GM21825 (cell line): ENCODE measurements around the gene BZW1.

Source experiments
- ATAC-seq: cut with Tn5 transposase; IDR thresholded peaks from one replicate; pipeline ENCODE4 v1.9.1; 2021; ENCODE audit warnings: mild to moderate bottlenecking, moderate library complexity; ENCODE audit not compliant: unreplicated experiment

BZW1 gene

DNA sequence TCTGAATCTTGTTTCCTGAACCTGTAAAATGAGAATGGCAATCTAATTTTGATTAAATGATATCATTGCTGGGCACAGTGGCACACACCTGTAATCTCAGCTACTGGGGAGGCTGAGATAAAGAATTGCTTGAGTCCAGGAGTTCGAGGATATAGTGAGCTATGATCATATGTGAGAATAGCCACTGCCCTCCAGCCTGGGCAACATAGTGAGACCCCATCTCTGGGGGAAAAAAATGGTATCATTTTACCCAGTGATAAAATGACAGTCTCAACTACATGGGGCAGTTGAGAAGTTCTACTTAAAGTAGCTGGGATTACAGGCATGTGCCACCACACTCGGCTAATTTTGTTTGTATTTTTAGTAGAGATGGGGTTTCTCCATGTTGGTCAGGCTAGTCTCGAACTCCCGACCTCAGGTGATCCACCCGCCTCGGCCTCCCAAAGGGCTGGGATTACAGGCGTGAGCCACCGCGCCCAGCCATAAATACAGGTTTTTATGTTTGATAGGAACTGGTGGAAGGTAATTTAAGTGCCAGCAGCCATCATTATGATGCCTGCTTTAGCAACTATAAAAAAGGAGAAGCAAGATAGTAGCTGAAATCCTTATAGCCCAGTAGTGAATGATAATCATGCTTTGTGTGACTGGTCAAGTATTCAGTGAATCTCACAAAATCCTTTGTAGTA, 17.0 kb downstream of the BZW1 start:
- no peak for ATAC-seq

DNA sequence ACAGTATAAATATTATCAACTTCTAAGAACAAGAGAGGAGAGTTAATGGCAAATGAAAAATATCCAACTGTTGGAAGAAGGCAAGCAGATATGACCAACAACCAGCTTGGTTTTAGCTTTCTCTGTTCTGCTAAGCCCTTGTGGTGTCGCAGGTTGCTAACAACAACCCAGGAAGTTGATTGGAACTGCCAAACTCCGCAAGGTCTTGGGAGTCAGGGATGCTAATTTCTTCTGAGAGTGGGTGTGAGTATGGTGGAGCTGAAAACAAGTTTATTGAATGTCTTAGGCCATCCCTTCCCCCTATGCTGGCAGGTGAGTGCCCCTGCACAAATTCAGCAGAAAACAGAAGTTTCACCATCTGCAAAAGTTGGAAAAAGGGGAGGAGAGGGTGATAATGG, 17.5 kb downstream of the BZW1 start:
- ATAC-seq = no peak

DNA sequence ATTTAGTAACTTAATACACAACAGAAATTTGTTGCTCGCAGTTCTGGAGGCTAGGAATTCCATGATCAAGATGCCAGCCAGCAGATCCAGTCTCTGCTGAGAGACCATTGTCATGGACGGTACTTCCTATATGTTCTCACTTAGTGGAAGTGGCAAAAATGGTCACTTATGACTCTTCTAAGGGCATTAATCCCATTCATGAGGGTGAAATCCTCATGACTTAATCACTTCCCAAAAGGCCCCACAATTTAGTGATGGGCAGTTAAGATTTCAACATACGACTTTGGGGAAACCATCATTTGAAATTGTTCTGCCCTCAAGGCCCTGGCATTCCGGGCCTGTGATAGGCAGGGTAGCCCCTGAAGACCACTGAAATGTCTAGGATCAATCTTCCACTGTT, 23.0 kb downstream of the BZW1 start:
- ATAC-seq = no peak

DNA sequence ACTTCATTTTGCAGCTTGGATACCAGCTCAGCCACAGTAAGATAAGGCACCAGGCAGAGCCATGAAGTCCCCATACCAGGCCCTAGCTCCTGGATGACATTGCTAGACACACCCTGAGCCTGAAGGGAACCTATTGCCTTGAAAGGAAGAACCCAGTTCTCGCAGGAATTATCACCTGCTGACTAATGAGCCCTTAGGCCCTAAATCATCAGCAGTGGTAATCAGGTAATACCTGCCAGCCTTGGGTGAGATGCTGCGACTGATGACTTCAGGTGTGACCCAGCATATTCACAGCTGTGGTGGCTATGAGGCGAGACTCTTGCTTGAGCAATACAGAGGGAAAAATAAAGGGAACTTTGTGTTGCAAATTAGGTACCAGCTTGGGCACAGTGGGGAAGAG, 27.8 kb downstream of the BZW1 start:
- no peak for ATAC-seq

DNA sequence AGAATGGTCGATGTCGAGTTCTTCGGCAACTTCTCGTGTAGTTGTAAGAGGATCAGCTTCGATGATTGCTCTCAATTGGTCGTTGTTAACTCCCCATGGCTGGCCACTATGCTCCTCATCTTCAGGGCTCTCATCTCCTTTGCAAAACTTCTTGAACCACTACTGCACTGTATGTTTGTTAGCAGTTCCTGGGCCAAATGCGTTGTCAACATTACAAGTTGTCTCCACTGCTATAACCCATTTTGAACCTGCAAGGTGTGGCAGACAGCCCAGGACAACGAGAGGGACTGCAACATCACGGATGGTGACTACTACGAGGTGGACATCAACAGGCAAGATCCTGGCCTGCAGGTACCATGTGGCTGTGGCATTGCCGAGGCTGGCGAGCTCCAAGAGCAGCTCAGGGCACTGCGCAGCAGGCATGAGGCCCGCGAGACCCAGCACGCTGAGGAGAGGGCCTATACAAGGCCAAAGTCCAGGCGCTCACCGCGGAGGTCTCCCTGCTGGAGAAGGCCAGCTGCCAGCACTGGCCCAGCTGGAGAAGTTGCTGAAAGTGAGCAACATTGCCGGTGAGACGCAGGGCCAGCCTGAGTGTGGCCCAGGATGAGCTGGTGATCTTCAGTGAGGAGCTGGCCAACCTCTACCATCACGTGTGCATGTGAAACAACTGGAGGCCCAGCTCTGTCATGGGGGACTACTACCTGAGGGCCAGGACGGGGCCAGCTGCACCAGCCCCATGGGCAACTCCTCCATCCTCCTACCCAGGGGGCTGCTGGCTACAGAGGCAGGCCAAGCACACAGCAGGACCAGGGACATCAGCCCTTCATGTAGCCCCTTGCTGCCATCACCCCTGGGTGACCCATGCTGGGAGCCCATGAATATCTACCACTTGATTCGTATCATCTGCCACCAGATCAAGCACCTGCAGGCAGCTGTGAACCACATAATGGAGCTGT, 32.6 kb downstream of the BZW1 start:
- ATAC-seq = no peak

DNA sequence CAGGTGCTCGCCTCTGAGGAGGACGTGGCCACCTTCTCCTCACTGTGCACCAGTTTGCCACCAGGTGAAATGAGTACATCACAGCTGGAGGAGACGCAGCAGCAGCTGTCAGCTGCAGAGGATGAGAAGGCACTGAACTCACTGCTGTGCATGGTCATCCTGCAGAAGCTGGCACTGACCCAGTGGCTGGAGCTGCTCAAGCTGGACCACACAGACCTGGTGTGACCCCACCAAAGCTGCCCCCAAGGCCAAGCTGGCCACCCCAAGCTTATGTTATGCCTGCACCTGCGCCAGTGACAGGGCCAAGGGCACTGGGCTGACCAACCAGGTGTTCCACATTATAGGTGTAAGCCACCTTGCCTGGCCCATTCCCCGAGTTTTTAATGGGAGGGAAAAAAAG, 33.5 kb downstream of the BZW1 start:
- no peak for ATAC-seq

DNA sequence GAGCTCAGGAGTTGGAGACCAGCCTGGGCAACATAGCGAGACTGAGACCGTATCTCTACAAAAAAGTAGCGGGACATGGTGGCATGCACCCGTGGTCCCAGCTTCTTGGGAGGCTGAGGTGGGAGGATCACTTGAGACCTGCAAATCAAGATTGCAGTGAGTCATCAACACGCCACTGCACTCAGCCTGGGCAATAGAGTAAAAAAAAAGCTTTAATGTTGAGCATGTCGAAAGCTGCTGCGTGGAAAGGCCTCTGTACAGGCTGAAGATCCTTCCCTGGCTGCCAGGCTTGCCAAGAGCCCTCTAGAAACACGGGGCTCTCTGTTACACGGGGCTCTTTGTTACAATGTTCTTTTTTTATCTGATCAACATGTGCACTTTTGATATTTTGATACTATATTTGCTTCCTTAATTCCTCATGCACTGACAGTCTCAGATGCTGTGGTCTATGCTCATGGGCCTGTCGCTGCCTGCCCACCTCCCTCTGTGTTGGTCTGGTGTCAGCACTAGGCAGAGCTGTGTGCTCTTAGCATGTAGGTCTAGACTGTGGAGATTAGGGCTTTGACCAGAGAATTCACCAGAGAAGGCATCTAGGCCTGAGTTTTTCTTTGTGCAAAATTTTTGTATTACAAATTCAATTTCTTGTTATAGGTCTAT, 34.1 kb downstream of the BZW1 start:
- ATAC-seq = no peak

DNA sequence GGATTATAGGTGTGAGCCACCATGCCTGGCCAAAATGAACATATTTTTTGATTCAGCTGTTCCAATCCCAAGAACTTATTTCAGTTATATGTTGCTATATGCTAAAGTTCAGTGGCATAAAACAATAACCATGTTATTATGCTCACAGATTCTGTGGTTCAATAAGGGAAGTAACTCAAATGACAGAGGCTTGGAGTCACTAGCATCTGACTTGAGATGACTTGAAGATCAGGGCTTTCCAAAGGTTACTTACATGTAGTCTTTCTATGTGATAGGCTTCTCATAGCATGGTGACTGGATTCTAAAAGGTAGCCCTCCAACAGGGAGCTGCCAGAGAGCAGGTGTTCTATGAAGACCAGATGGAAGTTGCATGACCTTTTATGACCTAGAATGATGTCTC, 35.6 kb downstream of the BZW1 start:
- no peak for ATAC-seq

DNA sequence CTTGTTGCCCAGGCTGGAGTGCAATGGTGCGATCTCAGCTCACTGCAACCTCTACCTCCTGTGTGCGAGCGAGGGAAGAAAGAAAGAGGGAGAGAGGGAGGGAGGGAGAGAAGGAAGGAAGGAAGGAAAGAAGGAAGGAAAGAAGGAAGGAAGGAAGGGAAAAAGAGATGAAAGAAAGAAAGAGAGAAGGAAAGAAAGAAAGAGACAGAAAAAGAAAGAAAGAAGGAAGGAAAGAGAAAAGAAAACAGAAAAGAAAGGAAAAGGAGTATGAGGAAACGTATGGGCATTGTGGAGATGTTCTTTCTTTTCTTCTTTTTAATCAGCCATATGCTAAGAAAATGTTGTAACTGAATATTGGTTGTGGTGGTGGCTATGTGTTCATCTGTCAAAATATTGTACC, 36.2 kb downstream of the BZW1 start:
- ATAC-seq = no peak

DNA sequence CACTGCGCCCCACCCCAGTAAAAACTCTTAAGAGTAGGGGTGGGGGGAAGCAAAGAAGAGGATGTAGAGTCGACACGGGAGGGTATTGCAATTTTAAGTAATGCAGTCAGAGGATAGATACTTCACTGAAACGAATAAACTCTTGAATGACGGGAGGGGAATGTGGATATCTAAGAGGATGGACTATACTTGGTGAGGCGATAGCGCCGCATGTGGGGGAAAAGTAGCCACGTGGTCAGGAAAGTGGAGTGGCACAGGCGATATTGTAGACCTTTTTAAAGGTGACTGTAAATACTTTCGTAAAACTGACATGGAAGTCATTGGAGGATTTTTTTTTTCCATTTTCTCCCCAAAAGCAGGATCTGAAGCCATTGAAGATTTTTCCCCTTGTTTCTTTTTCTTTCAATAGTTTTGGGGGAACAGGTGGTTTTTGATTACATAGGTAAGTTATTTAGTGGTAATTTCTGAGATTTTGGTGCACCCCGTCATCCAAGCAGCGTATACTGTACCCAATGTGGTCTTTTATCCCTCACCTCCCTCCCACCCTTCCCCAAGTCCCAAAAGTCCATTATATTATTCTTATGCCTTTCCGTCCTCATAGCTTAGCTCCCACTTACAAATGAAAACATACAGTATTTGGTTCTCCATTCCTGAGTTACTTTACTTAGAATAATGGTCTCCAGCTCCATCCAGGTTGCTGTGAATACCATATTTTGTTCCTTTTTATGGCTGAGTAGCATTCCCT, 39.0 kb downstream of the BZW1 start:
- no peak for ATAC-seq

DNA sequence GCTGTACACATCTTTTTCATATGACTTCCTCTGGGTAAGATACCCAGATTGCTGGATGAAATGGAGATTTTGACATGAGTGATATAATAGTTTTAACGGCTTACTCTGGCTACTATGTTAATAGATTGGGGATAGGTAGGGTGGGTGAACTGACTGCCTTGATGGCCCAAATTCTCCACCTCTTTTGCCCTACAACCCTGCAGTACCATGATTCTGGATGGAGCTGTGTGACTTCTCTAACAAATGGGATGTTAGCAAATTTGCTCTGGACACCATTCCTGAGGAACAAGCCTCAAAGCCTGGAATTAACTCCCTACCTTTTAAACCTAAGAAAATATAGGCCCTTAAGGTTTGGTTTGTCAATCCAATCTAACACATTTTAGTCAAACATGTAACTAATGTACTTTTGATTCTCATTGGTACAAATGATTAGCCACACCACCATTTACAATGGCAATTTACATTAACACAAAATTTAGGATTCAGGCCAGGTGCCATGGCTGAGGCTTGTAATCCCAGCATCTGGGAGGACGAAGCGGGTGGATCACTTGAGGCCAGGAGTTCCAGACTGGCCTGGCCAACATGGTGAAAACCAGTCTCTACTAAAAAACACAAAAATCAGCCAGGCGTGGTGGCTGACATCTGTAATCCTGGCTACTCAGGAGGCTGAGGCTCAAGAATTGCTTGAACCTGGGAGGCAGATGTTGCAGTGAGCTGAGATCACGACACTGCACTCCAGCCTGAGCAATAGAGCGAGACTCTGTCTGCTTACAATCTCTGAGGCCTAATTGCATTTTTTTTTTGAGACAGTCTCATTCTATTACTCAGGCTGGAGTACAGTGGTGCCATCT, 39.9 kb downstream of the BZW1 start:
- ATAC-seq = no peak

DNA sequence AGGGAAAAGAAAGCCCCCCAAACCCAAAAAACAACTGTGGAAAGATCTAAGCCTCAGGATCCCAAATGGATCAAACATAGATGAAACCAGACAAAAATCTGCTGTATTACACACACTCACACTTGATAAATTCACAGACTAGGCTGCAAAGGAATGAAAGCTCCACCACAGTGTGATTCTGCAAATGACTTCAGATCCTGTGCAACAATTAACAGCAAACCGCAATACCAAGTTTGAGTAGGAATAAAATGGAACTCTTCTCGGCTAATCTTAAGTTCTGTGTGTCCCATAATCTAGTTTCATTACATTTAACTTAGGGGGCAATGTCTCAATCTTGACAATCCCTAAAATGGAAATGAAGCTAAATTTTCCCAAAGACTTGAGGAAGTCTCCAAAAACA, 40.9 kb downstream of the BZW1 start:
- ATAC-seq = no peak

DNA sequence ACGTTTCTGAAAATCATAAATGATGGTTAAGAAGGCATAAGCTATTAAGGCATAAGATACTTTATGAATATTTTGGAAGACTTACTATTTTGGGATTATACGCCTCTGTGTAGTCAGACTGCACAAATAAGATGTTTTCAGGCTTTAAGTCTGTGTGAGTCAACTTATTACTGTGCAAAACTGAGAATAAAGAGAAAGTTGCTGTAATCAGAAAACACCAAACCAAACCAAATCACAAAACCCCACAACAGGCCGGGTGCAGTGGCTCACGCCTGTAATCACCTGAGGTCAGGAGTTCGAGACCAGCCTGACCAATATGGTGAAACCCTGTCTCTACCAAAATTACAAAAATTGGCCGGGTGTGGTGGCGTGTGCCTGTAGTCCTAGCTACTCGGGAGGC, 45.1 kb downstream of the BZW1 start:
- no peak for ATAC-seq

DNA sequence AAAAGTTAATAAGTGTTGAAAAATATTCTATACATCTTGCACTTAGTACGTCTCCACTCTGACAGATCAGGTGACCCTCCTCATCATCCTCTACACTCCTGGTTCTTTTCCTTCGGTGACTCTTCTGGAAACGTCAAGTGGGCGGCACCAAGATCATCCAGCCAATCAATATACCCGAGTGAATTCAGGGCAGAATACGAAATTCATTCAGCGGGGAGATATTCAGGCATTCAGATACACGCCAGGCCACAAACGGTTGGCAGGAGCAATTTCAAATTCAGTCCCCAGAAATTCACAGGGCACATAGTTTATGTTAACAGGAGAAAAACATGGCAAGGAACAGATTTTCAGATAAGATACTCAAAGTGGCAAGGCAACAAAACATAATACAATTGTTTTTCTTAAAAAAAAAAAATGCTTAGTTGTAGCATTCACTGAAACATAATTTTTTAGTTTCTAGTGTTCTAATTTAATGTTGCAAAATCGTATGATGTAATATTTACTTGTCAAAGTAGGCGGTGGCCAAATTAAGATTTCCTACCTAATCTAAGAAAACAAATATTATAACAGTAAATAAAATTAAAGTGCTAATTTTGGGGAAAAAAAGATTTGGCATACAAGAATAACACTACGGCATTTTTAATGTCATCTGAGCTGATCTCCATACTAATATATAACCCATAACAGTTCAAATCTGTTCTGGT, 48.5 kb downstream of the BZW1 start:
- ATAC-seq = no peak

DNA sequence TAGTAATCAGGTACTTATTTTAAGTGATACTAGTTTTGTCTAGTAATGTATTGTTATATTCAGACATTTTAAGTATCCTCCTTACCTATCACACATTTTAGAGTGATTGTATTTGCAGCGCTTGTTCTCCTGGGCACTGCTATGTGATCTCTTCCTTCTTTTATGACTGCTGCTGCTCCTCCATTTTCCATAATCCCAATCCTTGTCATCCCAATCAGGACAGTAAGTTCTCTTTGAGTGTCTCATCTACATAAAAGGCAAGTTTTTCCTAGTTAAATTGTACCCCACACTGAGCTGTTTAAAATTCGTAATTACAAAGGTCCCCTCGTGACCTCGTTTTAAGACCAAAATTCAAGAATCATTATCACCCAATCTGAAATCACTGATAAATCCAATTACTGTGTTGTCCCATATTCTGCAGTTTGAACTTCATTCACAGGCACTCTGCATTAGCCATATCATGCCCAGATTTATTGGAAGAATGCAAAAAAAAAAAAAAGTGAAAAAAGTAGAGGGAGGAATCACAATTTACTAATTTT, 50.0 kb downstream of the BZW1 start:
- ATAC-seq = no peak

DNA sequence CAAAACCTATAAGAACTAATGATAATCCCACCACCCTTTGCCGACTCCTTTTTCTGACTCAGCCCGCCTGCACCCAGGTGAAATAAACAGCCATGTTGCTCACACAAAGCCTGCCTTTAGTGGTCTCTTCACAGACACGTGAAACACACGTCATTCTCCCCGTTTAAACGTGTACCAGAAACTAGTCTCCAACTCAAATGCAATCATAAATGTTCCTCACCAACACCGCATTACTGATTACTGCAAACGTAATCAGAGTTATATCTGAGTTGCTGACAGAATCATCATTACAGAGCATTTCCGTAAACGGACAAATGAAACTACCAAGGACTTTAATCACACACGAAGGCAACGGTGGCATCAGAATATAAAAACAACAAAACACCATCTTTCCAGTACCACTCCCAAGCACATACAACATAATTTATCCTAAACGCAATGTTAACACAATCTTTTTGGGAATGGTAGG, 50.9 kb downstream of the BZW1 start:
- ATAC-seq = no peak

DNA sequence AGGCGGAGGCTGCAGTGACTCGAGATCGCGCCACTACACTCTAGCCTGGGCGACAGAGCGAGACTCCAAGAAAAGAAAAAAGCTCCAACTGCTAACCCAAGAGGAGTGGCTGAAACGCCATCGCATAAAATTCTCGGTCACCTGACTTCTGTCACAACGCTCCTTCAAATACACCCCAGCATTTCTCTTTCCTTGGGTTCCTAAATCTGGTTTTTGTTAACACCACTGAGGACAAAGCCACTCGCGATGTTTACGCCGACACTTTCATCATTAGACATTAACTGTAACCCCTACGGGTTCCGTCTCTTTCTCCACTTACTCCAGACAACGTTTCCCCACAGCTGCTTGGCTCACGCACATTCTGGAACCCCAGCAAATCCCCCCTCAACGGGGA, 52.1 kb downstream of the BZW1 start:
- peak; percentile 11 for ATAC-seq

DNA sequence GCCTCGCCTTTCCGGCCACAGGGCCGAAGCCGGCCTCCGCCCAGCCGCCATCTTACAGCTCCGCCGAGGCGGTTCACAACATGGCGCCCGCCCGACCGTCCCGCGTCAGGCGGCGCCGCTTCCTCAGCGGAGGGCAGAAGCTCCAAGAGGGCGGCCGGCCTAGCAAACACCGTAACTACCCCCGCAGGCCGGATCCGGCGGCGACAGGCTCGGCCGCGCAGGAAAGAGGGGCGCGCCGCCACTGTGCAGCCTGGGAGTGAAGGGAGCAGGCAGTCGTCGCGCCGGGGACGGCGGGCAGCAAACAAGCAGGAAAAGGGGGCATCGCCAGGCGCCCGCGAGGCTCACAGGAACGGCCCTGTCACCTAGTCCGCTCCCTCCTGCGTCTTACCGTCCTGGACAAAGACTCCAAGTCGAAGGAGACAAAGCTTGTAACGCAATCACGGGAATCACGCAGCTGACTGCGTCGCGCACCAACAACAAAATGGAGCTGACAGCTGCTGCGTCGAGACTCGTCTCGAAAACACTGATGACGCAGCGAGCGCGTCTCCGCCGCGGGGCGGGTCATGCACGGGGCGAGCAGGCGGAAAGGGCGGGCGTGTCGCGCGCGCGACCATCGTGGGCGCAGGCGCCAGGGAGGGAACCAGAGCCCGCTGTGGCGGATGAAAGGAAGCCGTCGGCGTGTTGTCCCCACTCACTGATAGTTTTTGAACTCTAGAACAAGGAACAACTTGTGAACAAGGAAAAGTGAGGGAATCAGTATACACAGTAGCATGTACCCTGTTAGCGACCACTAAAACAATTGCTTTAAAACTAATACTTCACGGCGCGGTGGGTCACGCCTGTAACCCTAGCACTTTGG, 52.7 kb downstream of the BZW1 start, which contains the start of gene CLK1:
Gene CLK1 (minus strand): TSS at position 483 of the 859 bp plus-strand sequence. CDS start 2,796 bp downstream, outside the sequence.
- ATAC-seq = peak; percentile 86
